Measurements from ENCODE around the gene ABTB2.

Gene ABTB2

GRCh38 chr11:34360046-34360445 lies 2.2 kb upstream of the ABTB2 start:
- DNase-seq (ENCODE audit: low read depth in 2 of 2) = no peak

- DNase-seq (ENCODE audit: low read depth in 2 of 2) = no peak
Observed at GRCh38 chr11:34359548-34359891, 1.7 kb upstream of the ABTB2 start.

GRCh38 chr11:34358728-34359547 lies 1.1 kb upstream of the ABTB2 start:
- DNase-seq (ENCODE audit: low read depth in 2 of 2) = peak; percentile 35 to 51

- DNase-seq (ENCODE audit: low read depth in 2 of 2) = no peak
Observed at GRCh38 chr11:34358258-34358727, 483 bp upstream of the ABTB2 start.

GRCh38 chr11:34356913-34357700 lies 703 bp downstream of the ABTB2 start:
- DNase-seq (ENCODE audit: low read depth in 2 of 2) = peak in 1 of 2 donors; percentile 17

- DNase-seq (ENCODE audit: low read depth in 2 of 2) = no peak
Observed at GRCh38 chr11:34356576-34356912, 1.3 kb downstream of the ABTB2 start.

- no peak for DNase-seq (ENCODE audit: low read depth in 2 of 2)
Observed at GRCh38 chr11:34356130-34356529, 1.7 kb downstream of the ABTB2 start.

- DNase-seq (ENCODE audit: low read depth in 2 of 2) = no peak
Observed at GRCh38 chr11:34355726-34356125, 2.1 kb downstream of the ABTB2 start.

GRCh38 chr11:34354782-34355181 lies 3.0 kb downstream of the ABTB2 start:
- DNase-seq (ENCODE audit: low read depth in 2 of 2) = no peak

- DNase-seq (ENCODE audit: low read depth in 2 of 2) = no peak
Observed at GRCh38 chr11:34353881-34354280, 3.9 kb downstream of the ABTB2 start.

GRCh38 chr11:34351687-34352469 lies 5.9 kb downstream of the ABTB2 start:
- DNase-seq (ENCODE audit: low read depth in 2 of 2) = no peak

GRCh38 chr11:34351051-34351450 lies 6.8 kb downstream of the ABTB2 start:
- no peak for DNase-seq (ENCODE audit: low read depth in 2 of 2)

- DNase-seq (ENCODE audit: low read depth in 2 of 2) = no peak
Observed at GRCh38 chr11:34349882-34350281, 7.9 kb downstream of the ABTB2 start.

GRCh38 chr11:34348919-34349318 lies 8.9 kb downstream of the ABTB2 start:
- no peak for DNase-seq (ENCODE audit: low read depth in 2 of 2)

- DNase-seq (ENCODE audit: low read depth in 2 of 2) = no peak
Observed at GRCh38 chr11:34348096-34348495, 9.7 kb downstream of the ABTB2 start.

- no peak for DNase-seq (ENCODE audit: low read depth in 2 of 2)
Observed at GRCh38 chr11:34346551-34346950, 11.3 kb downstream of the ABTB2 start.

- no peak for DNase-seq (ENCODE audit: low read depth in 2 of 2)
Observed at GRCh38 chr11:34345991-34346480, 11.8 kb downstream of the ABTB2 start.

- DNase-seq (ENCODE audit: low read depth in 2 of 2) = no peak
Observed at GRCh38 chr11:34345540-34345876, 12.3 kb downstream of the ABTB2 start.

GRCh38 chr11:34344768-34345539 lies 12.9 kb downstream of the ABTB2 start:
- no peak for DNase-seq (ENCODE audit: low read depth in 2 of 2)

GRCh38 chr11:34344410-34344767 lies 13.4 kb downstream of the ABTB2 start:
- no peak for DNase-seq (ENCODE audit: low read depth in 2 of 2)

- DNase-seq (ENCODE audit: low read depth in 2 of 2) = no peak
Observed at GRCh38 chr11:34343686-34344085, 14.1 kb downstream of the ABTB2 start.

- no peak for DNase-seq (ENCODE audit: low read depth in 2 of 2)
Observed at GRCh38 chr11:34343153-34343552, 14.7 kb downstream of the ABTB2 start.
